Left colon (tissue), 2 donors: ENCODE results near the gene TSTD1. TPM values are rescaled to one million over a fixed set of nuclear protein-coding genes. Genes with fewer than 3 reads are reported as not detected.
"Not testable (repeated sequence)": the region's sequence is repeated elsewhere in the genome, so short reads cannot be mapped to it uniquely, and the experiment has no call there.

Experiments used
- ATAC-seq: fragments of 200-7000 bp; cut with Tn5 transposase; one replicate; pipeline ENCODE4 v1.9.1; 2020; ENCODE audit warnings: mild to moderate bottlenecking, moderate library complexity
- DNase-seq, 2 donors: peaks; one replicate each; pipeline ENCODE4 v3.0.0-alpha.2; 2020
- intact Hi-C, 2 donors: fragments of 100-400 bp; cut with DNase I in 1 of 2; cut with micrococcal nuclease in 1 of 2; formaldehyde crosslinking; loops; one replicate each; pipeline versions ENCODE4 v1.11.2 to v1.14.0; 2022; cut with DNase I, micrococcal nuclease
- total RNA-seq, 2 donors: library from RNA; stranded (reverse); fragmentation: NEBNext Ultra II Directional; extraction: Animal tissue kit (Norgen Biotek cat#: 25700); gene quantifications; one replicate each; pipeline ENCODE4 v1.2.1, GENCODE V29; 2021
- donor health status: DM: no; HTN: no; CAD: no.
- donor health status: DM: yes; HTN: yes; CAD: no.

Gene TSTD1
- total RNA-seq, 2 donors from 2014 or later: 92.1 to 120 TPM

- ATAC-seq (peak; percentile 69), DNase-seq (peak; percentile 76 to 86)
- intact Hi-C loops: no loop called here
Observed at GRCh38 chr1:161044908-161045735, 6.4 kb upstream of the TSTD1 start.

GRCh38 chr1:161044535-161044907, 5.8 kb upstream of the TSTD1 start:
- intact Hi-C loops: no loop called here
- no peak for ATAC-seq
- DNase-seq: no peak

- intact Hi-C loops: no loop called here
- DNase-seq (no peak), ATAC-seq (peak; percentile 1)
Observed at GRCh38 chr1:161039546-161039945, 782 bp upstream of the TSTD1 start.

- DNase-seq (no peak), ATAC-seq (peak; percentile 3)
- intact Hi-C loops: no loop called here
Observed at GRCh38 chr1:161039154-161039545, 386 bp upstream of the TSTD1 start.

GRCh38 chr1:161037661-161038522, 872 bp downstream of the TSTD1 start:
- intact Hi-C loops: no loop called here
- ATAC-seq: peak; percentile 16
- DNase-seq: peak; percentile 43 to 61

GRCh38 chr1:161033751-161034150, 5.0 kb downstream of the TSTD1 start:
- ATAC-seq (no peak), DNase-seq (no peak)
- intact Hi-C loops: no loop called here

- intact Hi-C loops: no loop called here
- DNase-seq (no peak), ATAC-seq (no peak)
Observed at GRCh38 chr1:161032409-161032808, 6.4 kb downstream of the TSTD1 start.

GRCh38 chr1:161031874-161032273, 6.9 kb downstream of the TSTD1 start:
- DNase-seq (no peak), ATAC-seq (peak; percentile 30)
- intact Hi-C loops: no loop called here

GRCh38 chr1:161029466-161029865, 9.3 kb downstream of the TSTD1 start:
- intact Hi-C loops, DNase-seq, ATAC-seq: not testable (repeated sequence)

- ATAC-seq, intact Hi-C loops, DNase-seq: not testable (repeated sequence)
Observed at GRCh38 chr1:161026954-161027353, 11.8 kb downstream of the TSTD1 start.

GRCh38 chr1:161022432-161022831, 16.3 kb downstream of the TSTD1 start:
- intact Hi-C loops, DNase-seq, ATAC-seq: not testable (repeated sequence)

- ATAC-seq: no peak
- intact Hi-C loops: no loop called here
- DNase-seq: no peak
Observed at GRCh38 chr1:161021970-161022353, 16.8 kb downstream of the TSTD1 start.

- ATAC-seq (peak; percentile 90), DNase-seq (peak; percentile 98)
- intact Hi-C loops: no loop called here
Observed at GRCh38 chr1:161021165-161021969, 17.4 kb downstream of the TSTD1 start.

GRCh38 chr1:161020509-161021164, 18.1 kb downstream of the TSTD1 start, which contains the start of gene F11R:
Gene F11R (minus strand): TSS chr1:161021152. CDS start chr1:161021073, 79 bp downstream.
- peak; percentile 68 to 77 for DNase-seq
- intact Hi-C loops: no loop called here
- peak; percentile 62 for ATAC-seq

GRCh38 chr1:161019751-161020495, 18.8 kb downstream of the TSTD1 start:
- intact Hi-C loops: no loop called here
- peak; percentile 17 for ATAC-seq
- no peak for DNase-seq

- DNase-seq, ATAC-seq, intact Hi-C loops: not testable (repeated sequence)
Observed at GRCh38 chr1:161019111-161019660, 19.6 kb downstream of the TSTD1 start.

GRCh38 chr1:161018631-161018930, 20.2 kb downstream of the TSTD1 start:
- intact Hi-C loops: no loop called here
- DNase-seq: no peak
- ATAC-seq: no peak
